ENCODE measurements around the gene TGIF2.
A peak's percentile ranks its signal among the peaks of the same experiment; 100 is the strongest.
"Not testable (repeated sequence)": the region's sequence is repeated elsewhere in the genome, so short reads cannot be mapped to it uniquely, and the experiment has no call there.

Gene TGIF2

GRCh38 chr20:36579996-36580545, 6.7 kb downstream of the TGIF2 start:
- no peak for DNase-seq

- no peak for DNase-seq
These were observed 8.9 kb downstream of the TGIF2 start for GRCh38 chr20:36582322-36582721.

GRCh38 chr20:36582821-36583220, 9.4 kb downstream of the TGIF2 start:
- DNase-seq, result no peak

GRCh38 chr20:36584018-36584481, 10.7 kb downstream of the TGIF2 start:
- no peak for DNase-seq

GRCh38 chr20:36585410-36586125, 12.2 kb downstream of the TGIF2 start:
- DNase-seq, result no peak

GRCh38 chr20:36587388-36588070, 14.1 kb downstream of the TGIF2 start:
- no peak for DNase-seq

GRCh38 chr20:36591281-36591680, 17.9 kb downstream of the TGIF2 start:
- no peak for DNase-seq

- DNase-seq, result peak; percentile 49
These were observed 18.7 kb downstream of the TGIF2 start for GRCh38 chr20:36591854-36592641.

- no peak for DNase-seq
These were observed 20.0 kb downstream of the TGIF2 start for GRCh38 chr20:36593347-36593929.

GRCh38 chr20:36599912-36600345, 26.5 kb downstream of the TGIF2 start:
- no peak for DNase-seq

- DNase-seq, result no peak
These were observed 28.1 kb downstream of the TGIF2 start for GRCh38 chr20:36601540-36601939.

GRCh38 chr20:36604952-36605398, 31.6 kb downstream of the TGIF2 start:
- DNase-seq, result peak; percentile 35

- peak; percentile 99 for DNase-seq
These were observed 32.2 kb downstream of the TGIF2 start, which contains the start of gene RAB5IF for GRCh38 chr20:36605399-36606157. RAB5IF (plus strand) TSS chr20:36605779; CDS start chr20:36605952, 173 bp downstream.

GRCh38 chr20:36606158-36607066, 33.0 kb downstream of the TGIF2 start:
- no peak for DNase-seq

GRCh38 chr20:36607586-36608387, 34.4 kb downstream of the TGIF2 start:
- no peak for DNase-seq

GRCh38 chr20:36608388-36608728, 35.0 kb downstream of the TGIF2 start:
- DNase-seq, result not testable (repeated sequence)

GRCh38 chr20:36611625-36612024, 38.2 kb downstream of the TGIF2 start:
- DNase-seq, result no peak

- no peak for DNase-seq
These were observed 40.6 kb downstream of the TGIF2 start for GRCh38 chr20:36613974-36614373.

- no peak for DNase-seq
These were observed 41.6 kb downstream of the TGIF2 start for GRCh38 chr20:36614781-36615557.
